ENCODE results near the gene MGAT2. TPM values are rescaled to one million over a fixed set of nuclear protein-coding genes. Genes with fewer than 3 reads are reported as not detected.
"Not testable (repeated sequence)": the region's sequence is repeated elsewhere in the genome, so short reads cannot be mapped to it uniquely, and the experiment has no call there.

Gene MGAT2
- polyA plus RNA-seq, 1 of the 3 experiments (the other 2 are of a cell fraction): 20.6 TPM

- TF ChIP-seq USF2 (IDR thresholded peaks at IDR 0.05; ENCODE audit: borderline replicate concordance, low read depth, low read length) (no peak), ELF1 (IDR thresholded peaks at IDR 0.05) (no peak), GATA2 (CRISPR knock-in tag; IDR thresholded peaks at IDR 0.05) (no peak), POLR2AphosphoS5 (IDR thresholded peaks at IDR 0.05; ENCODE audit: low read depth, low read length) (no peak), FOXJ3 (CRISPR knock-in tag; IDR thresholded peaks at IDR 0.05) (no peak), TCF12 (IDR thresholded peaks at IDR 0.05) (no peak)
Measured at GRCh38 chr14:49583629-49584028, 37.0 kb upstream of the MGAT2 start (continued).

- peaks cover 24 to 33% of the 10 kb centered on the region in 2 experiments for H3K36me3 ChIP-seq (replicated peaks in 1 of 2; ENCODE audit: control insufficient read depth in 1 of 2, insufficient read depth in 2 of 2, low read length in 1 of 2)
- WGBS (ENCODE audit: low lambda C conversion rate): 84% methylated on average over 9 of the region's 11 CpGs
- H3K27me3 ChIP-seq (ENCODE audit: insufficient read depth): no peaks in the 10 kb centered on the region
- peaks cover 59% of the 10 kb centered on the region for H4K20me1 ChIP-seq (ENCODE audit: insufficient read depth)
- H3K4me1 ChIP-seq (ENCODE audit: control insufficient read depth in 1 of 2, insufficient read depth in 2 of 2, low read depth in 1 of 2, low read length in 1 of 2): peaks cover 3 to 7% of the 10 kb centered on the region in 2 experiments; a peak in 1 of 4 replicates
- H2AFZ ChIP-seq (ENCODE audit: low read depth): no peak overlapping the region
- H3K9me2 ChIP-seq: no peaks in the 10 kb centered on the region
- H3K9me3 ChIP-seq: no peaks in the 10 kb centered on the region
- H3K27ac ChIP-seq (ENCODE audit: low read depth in 2 of 2, low read length in 1 of 2): no peak overlapping the region
- no peak overlapping the region for H3K9ac ChIP-seq
- no peak overlapping the region for H3K4me3 ChIP-seq (ENCODE audit: low read depth in 2 of 2, low read length in 1 of 2)
- ChIA-PET CTCF (interaction anchor here (1.7 kb wide), 1 partner anchor 122 kb away, joined by 6 read pairs; no protein-coding TSS in a partner anchor), POLR2A (no interaction called here)
- H3F3A ChIP-seq (replicated peaks; ENCODE audit: insufficient read depth): peaks cover 26% of the 10 kb centered on the region
- TF ChIP-seq IRF3 (IDR thresholded peaks at IDR 0.05; ENCODE audit: low read depth, low read length) (no peak), EZH2phosphoT487 (IDR thresholded peaks at IDR 0.05; ENCODE audit: borderline replicate concordance, low read depth) (no peak), RCOR1 (IDR thresholded peaks at IDR 0.05; ENCODE audit: low read length) (no peak), GATA2 (CRISPR knock-in tag; IDR thresholded peaks at IDR 0.05) (no peak), GABPA (IDR thresholded peaks at IDR 0.05; ENCODE audit: low read depth) (no peak)
- no peak for DNase-seq
- peaks cover 70% of the 10 kb centered on the region for H3K79me2 ChIP-seq (ENCODE audit: insufficient read depth)
- peak overlapping the region; percentile 1; the same call in 1 of the 2 replicates for H3K4me2 ChIP-seq
Measured at GRCh38 chr14:49584058-49584457, 36.5 kb upstream of the MGAT2 start.

- not testable (repeated sequence) for H3K9me3 ChIP-seq; H2AFZ ChIP-seq (ENCODE audit: low read depth); H3K4me1 ChIP-seq (ENCODE audit: control insufficient read depth in 1 of 2, insufficient read depth in 2 of 2, low read depth in 1 of 2, low read length in 1 of 2); H3K27me3 ChIP-seq (ENCODE audit: insufficient read depth); DNase-seq; H3K9me2 ChIP-seq
- peaks cover 49% of the 10 kb centered on the region for H4K20me1 ChIP-seq (ENCODE audit: insufficient read depth)
- H3K36me3 ChIP-seq (replicated peaks in 1 of 2; ENCODE audit: control insufficient read depth in 1 of 2, insufficient read depth in 2 of 2, low read length in 1 of 2): peaks cover 24 to 33% of the 10 kb centered on the region in 2 experiments
- H3K4me3 ChIP-seq (ENCODE audit: low read depth in 2 of 2, low read length in 1 of 2): peak overlapping the region; percentile 72 to 91
- peaks cover 61% of the 10 kb centered on the region for H3K79me2 ChIP-seq (ENCODE audit: insufficient read depth)
- ChIA-PET POLR2A (interaction anchor here (0.6 to 3.6 kb wide), 4 partner anchors 10 to 49 kb away, joined by 5 to 19 read pairs (median 7); partner anchors contain the start of gene LRR1), CTCF (interaction anchor here (1.7 to 3.8 kb wide), 2 partner anchors 12 to 123 kb away, joined by 6 to 51 read pairs; partner anchors contain the start of gene LRR1)
- H3K4me2 ChIP-seq: peak overlapping the region; percentile 81
- peaks cover 26% of the 10 kb centered on the region for H3F3A ChIP-seq (replicated peaks; ENCODE audit: insufficient read depth)
- peak overlapping the region; percentile 87 for H3K9ac ChIP-seq
- 45% methylated on average over 31 of the region's 32 CpGs for WGBS (ENCODE audit: low lambda C conversion rate)
- H3K27ac ChIP-seq (ENCODE audit: low read depth in 2 of 2, low read length in 1 of 2): peak overlapping the region in 1 of 2 experiments; percentile 82; a peak in 1 of 4 replicates
Measured at GRCh38 chr14:49584981-49585640, 35.5 kb upstream of the MGAT2 start.

Measured in SK-N-SH (cell line).